GM19099 (cell line): ENCODE data around the gene FMR1.

Source experiments
- POLR2A ChIP-seq: IDR thresholded peaks from 3 replicates; pipeline ENCODE4 v1.6.1; 2011; ENCODE audit warnings: low read depth; ENCODE audit not compliant: insufficient read length; ENCODE audit errors: extremely low read depth

FMR1 gene

GRCh38 chrX:147950352-147950751, 38.6 kb downstream of the FMR1 start:
- TF ChIP-seq POLR2A, result no peak

DNA sequence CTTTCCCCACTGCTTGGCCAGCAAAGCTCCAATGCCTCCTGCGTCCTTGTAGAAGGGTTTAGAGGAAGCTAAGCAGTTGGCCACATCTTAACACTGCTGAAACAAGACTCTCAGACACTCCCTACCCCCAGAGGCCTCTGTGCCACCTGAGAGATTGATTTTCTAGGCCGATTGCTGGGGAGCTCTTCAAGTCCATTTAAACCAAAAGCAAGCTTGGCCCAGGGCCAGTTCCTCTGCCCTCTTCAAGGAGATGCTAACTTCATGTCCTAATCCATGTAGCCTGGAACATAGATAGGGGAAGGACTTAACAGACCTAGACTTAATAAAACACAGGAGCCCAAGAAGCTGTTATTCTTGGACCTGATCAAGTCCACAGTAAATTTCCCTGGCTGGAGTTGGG, 42.3 kb downstream of the FMR1 start:
- no peak for TF ChIP-seq POLR2A

DNA sequence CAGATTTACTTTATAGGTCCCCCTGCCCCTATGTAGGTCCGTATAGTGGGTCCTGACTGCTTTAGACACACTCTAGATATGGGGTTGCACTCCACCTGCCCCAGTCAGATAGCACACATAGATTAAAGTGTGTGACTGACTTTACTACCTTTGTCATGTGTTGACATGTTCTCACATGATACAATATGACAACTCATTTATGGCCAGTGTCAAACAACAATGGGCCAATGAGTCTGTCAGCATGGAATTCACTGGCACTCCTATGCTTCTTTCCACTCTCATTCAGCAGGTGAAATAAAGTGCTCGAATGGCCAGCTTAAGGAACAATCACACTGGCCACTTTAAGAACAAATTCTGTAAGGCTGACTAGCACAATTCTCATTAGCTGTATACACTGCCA, 45.6 kb downstream of the FMR1 start:
- no peak for TF ChIP-seq POLR2A

DNA sequence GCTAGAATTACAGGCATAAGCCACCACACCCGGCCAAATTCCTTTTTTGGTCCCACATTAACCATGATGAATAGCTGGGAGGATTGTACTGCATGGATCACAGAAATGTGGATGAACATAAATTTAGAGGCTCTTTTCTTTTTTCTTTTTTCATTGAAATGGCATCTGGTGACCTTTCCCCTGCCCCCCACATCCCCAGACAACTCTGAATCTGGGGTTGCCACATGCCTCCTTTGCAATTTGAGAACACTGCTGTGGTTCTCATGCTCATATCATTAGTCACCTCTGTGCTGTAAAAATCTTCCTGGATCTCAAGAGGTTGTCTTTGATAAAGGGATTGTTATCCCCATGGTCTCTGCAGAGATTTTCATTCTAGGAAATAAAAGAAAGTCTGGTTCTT, 46.6 kb downstream of the FMR1 start:
- no peak for TF ChIP-seq POLR2A

DNA sequence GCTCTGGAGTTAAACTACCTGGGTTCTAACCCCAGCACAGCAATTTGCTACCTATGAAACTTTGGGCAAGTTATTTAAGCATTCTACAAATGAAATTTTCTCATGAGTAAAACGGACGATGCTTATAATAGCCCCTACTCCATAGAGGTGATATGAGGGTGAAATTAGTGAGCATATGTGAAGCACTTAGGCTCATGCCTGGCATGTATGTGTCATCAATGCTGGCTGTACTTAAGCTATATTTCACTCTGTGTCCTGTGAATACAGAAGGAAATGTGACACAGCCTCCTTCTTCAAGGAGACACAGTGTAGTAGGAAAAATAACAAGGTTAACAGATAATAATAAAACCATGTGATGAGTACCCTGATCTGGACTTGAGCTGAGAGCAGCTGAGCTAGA, 49.0 kb downstream of the FMR1 start:
- no peak for TF ChIP-seq POLR2A

- TF ChIP-seq POLR2A, result no peak
Measured at GRCh38 chrX:147962476-147962875, 50.8 kb downstream of the FMR1 start.

DNA sequence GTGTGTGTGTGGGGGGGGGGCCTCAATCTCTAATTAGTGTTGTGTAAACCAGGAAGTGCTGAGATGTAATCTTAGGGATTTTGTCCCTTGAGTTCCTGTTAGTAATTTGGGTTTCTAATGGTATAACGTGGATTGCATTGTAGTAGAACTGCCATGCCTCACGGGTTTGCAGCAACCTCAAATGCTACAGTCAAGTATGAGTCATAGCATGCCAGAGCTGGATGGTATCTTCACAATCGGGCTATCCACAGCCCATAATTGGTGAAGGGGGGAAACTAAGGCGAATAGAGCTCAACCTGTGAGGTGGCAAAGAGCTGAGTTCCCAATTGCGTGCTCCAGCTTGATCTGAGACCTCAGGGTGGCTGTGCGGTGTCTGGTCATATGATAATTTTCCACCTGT, 67.2 kb downstream of the FMR1 start:
- TF ChIP-seq POLR2A, result no peak

- TF ChIP-seq POLR2A, result no peak
Measured at GRCh38 chrX:147981038-147981752, 69.5 kb downstream of the FMR1 start, which contains the start of gene FMR1NB. TSS of gene FMR1NB (plus strand) at chrX:147981337. CDS start at chrX:147981403, 66 bp downstream.
